ENCODE data around the gene PHF21B.
"Not testable (repeated sequence)": the region's sequence is repeated elsewhere in the genome, so short reads cannot be mapped to it uniquely, and the experiment has no call there.

PHF21B gene

GRCh38 chr22:44932493-44932892 is 77.3 kb downstream of the PHF21B start:
- DNase-seq: no peak

- DNase-seq: no peak
These were observed 78.0 kb downstream of the PHF21B start for GRCh38 chr22:44931766-44932165.

GRCh38 chr22:44931077-44931540 is 78.7 kb downstream of the PHF21B start:
- DNase-seq: no peak

GRCh38 chr22:44930711-44931035 is 79.1 kb downstream of the PHF21B start:
- no peak for DNase-seq

- DNase-seq: no peak
These were observed 79.6 kb downstream of the PHF21B start for GRCh38 chr22:44930016-44930710.

- DNase-seq: no peak
These were observed 80.3 kb downstream of the PHF21B start for GRCh38 chr22:44929359-44930015.

GRCh38 chr22:44928711-44929358 is 81.0 kb downstream of the PHF21B start:
- DNase-seq: no peak

- no peak for DNase-seq
These were observed 81.7 kb downstream of the PHF21B start for GRCh38 chr22:44928136-44928463.

- DNase-seq: no peak
These were observed 82.2 kb downstream of the PHF21B start for GRCh38 chr22:44927463-44928135.

- DNase-seq: no peak
These were observed 83.1 kb downstream of the PHF21B start for GRCh38 chr22:44926491-44927415.

- no peak for DNase-seq
These were observed 83.7 kb downstream of the PHF21B start for GRCh38 chr22:44926124-44926475.

- no peak for DNase-seq
These were observed 84.2 kb downstream of the PHF21B start for GRCh38 chr22:44925465-44926123.

- no peak for DNase-seq
These were observed 85.1 kb downstream of the PHF21B start for GRCh38 chr22:44924710-44925109.

GRCh38 chr22:44924098-44924497 is 85.7 kb downstream of the PHF21B start:
- DNase-seq: no peak

GRCh38 chr22:44921766-44922165 is 88.0 kb downstream of the PHF21B start:
- DNase-seq: not testable (repeated sequence)

- no peak for DNase-seq
These were observed 89.6 kb downstream of the PHF21B start for GRCh38 chr22:44920183-44920582.

GRCh38 chr22:44919691-44920090 is 90.1 kb downstream of the PHF21B start:
- DNase-seq: no peak

GRCh38 chr22:44918925-44919392 is 90.8 kb downstream of the PHF21B start:
- DNase-seq: no peak

- DNase-seq: no peak
These were observed 91.5 kb downstream of the PHF21B start for GRCh38 chr22:44918166-44918924.

GRCh38 chr22:44917372-44918165 is 92.2 kb downstream of the PHF21B start:
- no peak for DNase-seq

Measured in NCI-H748 treated with DMSO at 0.1 percent for 48 hours (cell line).